ENCODE measurements around the gene NDRG4.

GRCh38 chr16:58474296-58474695 lies 25.6 kb upstream of the NDRG4 start:
- no peak for TF ChIP-seq CTCF (IDR thresholded peaks at IDR 0.05)
- TF ChIP-seq EP300 (IDR thresholded peaks at IDR 0.05; ENCODE audit: low read depth): no peak

Data from transverse colon (tissue), 3 donors.